Measurements from ENCODE around the gene SORL1-AS1.

GRCh38 chr11:121394785-121395184, 58.0 kb downstream of the SORL1-AS1 start:
- TF ChIP-seq EP300 (IDR thresholded peaks at IDR 0.05; ENCODE audit: borderline replicate concordance in 1 of 2, control insufficient read depth in 1 of 2, low read depth in 2 of 2, low read length in 2 of 2) = no peak
- no peak for TF ChIP-seq CTCF (IDR thresholded peaks at IDR 0.05 in 2 of 3, conservative IDR thresholded peaks at IDR 0.05 in 1 of 3; ENCODE audit: control insufficient read depth in 2 of 3, extremely low read depth in 1 of 3, insufficient read depth in 1 of 3, low read depth in 3 of 3, low read length in 3 of 3)
- no peak for TF ChIP-seq POLR2A (IDR thresholded peaks at IDR 0.05; ENCODE audit: low read depth, low read length)
- TF ChIP-seq POLR2AphosphoS5 (IDR thresholded peaks at IDR 0.05; ENCODE audit: low read length) = no peak
- no peak for TF ChIP-seq STAT3 (IDR thresholded peaks at IDR 0.05; ENCODE audit: low read depth, low read length)
- TF ChIP-seq RAD21 (IDR thresholded peaks at IDR 0.05; ENCODE audit: insufficient read depth, low read depth, low read length) = no peak
- no peak for TF ChIP-seq RBBP5 (conservative IDR thresholded peaks at IDR 0.05)
- TF ChIP-seq NFYB (IDR thresholded peaks at IDR 0.05; ENCODE audit: insufficient read depth, low read depth, low read length) = no peak
- no peak for TF ChIP-seq KDM1A (IDR thresholded peaks at IDR 0.05; ENCODE audit: borderline replicate concordance)
- TF ChIP-seq ZBED1 (IDR thresholded peaks at IDR 0.05; ENCODE audit: borderline replicate concordance) = no peak
- no peak for TF ChIP-seq EZH2 (IDR thresholded peaks at IDR 0.05; ENCODE audit: borderline replicate concordance, control insufficient read depth, low read depth, low read length)
- TF ChIP-seq YY1 (IDR thresholded peaks at IDR 0.05; ENCODE audit: low read depth, low read length) = no peak
- TF ChIP-seq PML (IDR thresholded peaks at IDR 0.05; ENCODE audit: low read length) = no peak
- TF ChIP-seq GABPA (IDR thresholded peaks at IDR 0.05; ENCODE audit: low read depth) = no peak
